Endothelial cell (in vitro differentiated cells): ENCODE results near the gene TMPRSS5. TPM values are rescaled to one million over a fixed set of nuclear protein-coding genes. Genes with fewer than 3 reads are reported as not detected.

Source experiments
- DNase-seq: peaks from one replicate; pipeline ENCODE4 v3.0.0; 2021; ENCODE audit warnings: low spot score
- H3K27ac Mint-ChIP-seq: one replicate; pipeline ENCODE4 v1.8.0; 2021; ENCODE audit warnings: mixed read lengths, inconsistent platforms; ENCODE audit not compliant: unreplicated experiment
- H3K27me3 Mint-ChIP-seq: one replicate; pipeline ENCODE4 v1.8.0; 2021; ENCODE audit warnings: mild to moderate bottlenecking, moderate library complexity, mixed read lengths, inconsistent platforms; ENCODE audit not compliant: unreplicated experiment
- H3K36me3 Mint-ChIP-seq: one replicate; pipeline ENCODE4 v1.8.0; 2021; ENCODE audit warnings: mild to moderate bottlenecking, low read depth, mixed read lengths, inconsistent platforms; ENCODE audit not compliant: unreplicated experiment
- H3K4me1 Mint-ChIP-seq: one replicate; pipeline ENCODE4 v1.8.0; 2021; ENCODE audit warnings: mild to moderate bottlenecking, mixed read lengths, inconsistent platforms; ENCODE audit not compliant: unreplicated experiment
- H3K4me3 Mint-ChIP-seq: one replicate; pipeline ENCODE4 v1.8.0; 2021; ENCODE audit warnings: mild to moderate bottlenecking, mixed read lengths, inconsistent platforms; ENCODE audit not compliant: unreplicated experiment
- H3K9me3 Mint-ChIP-seq: one replicate; pipeline ENCODE4 v1.8.0; 2021; ENCODE audit warnings: mixed read lengths, inconsistent platforms; ENCODE audit not compliant: unreplicated experiment
- CTCF ChIP-seq: fragments of 200-600 bp; sonication (generic); IDR thresholded peaks from one replicate; pipeline ENCODE4 v1.5.0; 2021; ENCODE audit warnings: antibody characterized with exemption; ENCODE audit not compliant: unreplicated experiment
- total RNA-seq: library from RNA; stranded (reverse); fragmentation: NEBNext Ultra II Directional; extraction: Animal tissue kit (Norgen Biotek cat#: 25700); gene quantifications from one replicate; pipeline ENCODE4 v1.2.1, GENCODE V29; 2021; ENCODE audit not compliant: unreplicated experiment

TMPRSS5 gene
- total RNA-seq, 1 donor from 2014 or later = 2.7 TPM

GRCh38 chr11:113649311-113649710, 56.8 kb downstream of the TMPRSS5 start:
- Mint-ChIP-seq H3K9me3 (no peaks in the 10 kb centered on the region), H3K27me3 (peaks cover 4% of the 10 kb centered on the region), H3K36me3 (peaks cover 10% of the 10 kb centered on the region), H3K4me1 (no peaks in the 10 kb centered on the region), H3K27ac (no peak overlapping the region), H3K4me3 (no peak overlapping the region)
- no peak for TF ChIP-seq CTCF
- DNase-seq = no peak

GRCh38 chr11:113647856-113648255, 58.3 kb downstream of the TMPRSS5 start:
- Mint-ChIP-seq H3K9me3 (no peaks in the 10 kb centered on the region), H3K27ac (no peak overlapping the region), H3K36me3 (peaks cover 10% of the 10 kb centered on the region), H3K4me3 (no peak overlapping the region), H3K27me3 (peaks cover 8% of the 10 kb centered on the region), H3K4me1 (no peaks in the 10 kb centered on the region)
- no peak for DNase-seq
- TF ChIP-seq CTCF = no peak

GRCh38 chr11:113647108-113647507, 59.0 kb downstream of the TMPRSS5 start:
- no peak for DNase-seq
- H3K4me3 Mint-ChIP-seq = no peak overlapping the region
- peaks cover 10% of the 10 kb centered on the region for H3K36me3 Mint-ChIP-seq

GRCh38 chr11:113645593-113646349, 60.3 kb downstream of the TMPRSS5 start:
- H3K9me3 Mint-ChIP-seq = no peaks in the 10 kb centered on the region
- no peak overlapping the region for H3K27ac Mint-ChIP-seq
- peaks cover 9% of the 10 kb centered on the region for H3K27me3 Mint-ChIP-seq
- no peak overlapping the region for H3K4me3 Mint-ChIP-seq
- no peak for DNase-seq
- H3K4me1 Mint-ChIP-seq = no peaks in the 10 kb centered on the region
- peaks cover 6% of the 10 kb centered on the region for H3K36me3 Mint-ChIP-seq
- no peak for TF ChIP-seq CTCF

More at GRCh38 chr11:113647108-113647507, 59.0 kb downstream of the TMPRSS5 start:
- Mint-ChIP-seq H3K9me3 (no peaks in the 10 kb centered on the region), H3K27me3 (peaks cover 11% of the 10 kb centered on the region), H3K4me1 (no peaks in the 10 kb centered on the region), H3K27ac (no peak overlapping the region)
- TF ChIP-seq CTCF = no peak

GRCh38 chr11:113644605-113645004, 61.5 kb downstream of the TMPRSS5 start:
- peaks cover 6% of the 10 kb centered on the region for H3K36me3 Mint-ChIP-seq
- no peaks in the 10 kb centered on the region for H3K9me3 Mint-ChIP-seq
- no peak overlapping the region for H3K27ac Mint-ChIP-seq
- peaks cover 9% of the 10 kb centered on the region for H3K27me3 Mint-ChIP-seq
- no peak overlapping the region for H3K4me3 Mint-ChIP-seq
- no peaks in the 10 kb centered on the region for H3K4me1 Mint-ChIP-seq
- TF ChIP-seq CTCF = no peak
- DNase-seq = no peak
